ENCODE measurements around the gene TAOK1.

TAOK1 gene

DNA sequence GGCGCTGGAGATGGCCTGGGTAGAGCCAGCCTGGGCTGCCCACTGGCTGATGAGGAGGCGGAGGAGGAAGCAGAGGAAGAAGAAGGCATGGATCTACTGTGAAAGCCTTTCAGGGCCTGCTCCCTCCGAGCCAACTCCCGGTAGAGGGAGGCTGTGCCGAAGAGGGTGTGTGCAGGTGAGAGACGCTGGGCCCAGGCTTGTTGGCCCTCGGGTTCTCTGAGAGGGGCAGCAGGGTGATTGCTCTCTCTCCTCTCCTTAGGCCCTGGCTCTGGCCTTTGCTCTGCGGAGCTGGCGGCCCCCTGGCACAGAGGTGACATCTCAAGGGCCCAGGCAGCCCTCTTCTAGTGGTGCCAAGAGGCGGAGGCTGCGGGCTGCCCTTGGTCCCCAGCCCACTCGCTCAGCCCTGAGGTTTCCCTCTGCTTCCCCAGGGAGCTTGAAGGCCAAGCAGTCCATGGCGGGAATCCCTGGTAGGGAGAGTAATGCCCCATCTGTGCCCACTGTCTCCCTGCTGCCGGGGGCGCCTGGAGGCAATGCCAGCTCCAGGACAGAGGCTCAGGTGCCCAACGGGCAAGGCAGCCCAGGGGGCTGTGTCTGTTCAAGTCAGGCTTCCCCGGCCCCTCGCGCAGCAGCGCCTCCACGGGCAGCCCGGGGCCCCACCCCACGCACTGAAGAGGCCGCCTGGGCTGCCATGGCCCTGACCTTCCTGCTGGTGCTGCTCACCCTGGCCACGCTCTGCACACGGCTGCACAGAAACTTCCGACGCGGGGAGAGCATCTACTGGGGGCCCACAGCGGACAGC lies 181.9 kb downstream of the TAOK1 start:
- DNase-seq: no peak

- no peak for DNase-seq
Observed at GRCh38 chr17:29572691-29573557, 182.8 kb downstream of the TAOK1 start.

- DNase-seq: no peak
Observed at GRCh38 chr17:29573558-29573869, 183.4 kb downstream of the TAOK1 start.

- DNase-seq: no peak
Observed at GRCh38 chr17:29573871-29574731, 183.9 kb downstream of the TAOK1 start.

DNA sequence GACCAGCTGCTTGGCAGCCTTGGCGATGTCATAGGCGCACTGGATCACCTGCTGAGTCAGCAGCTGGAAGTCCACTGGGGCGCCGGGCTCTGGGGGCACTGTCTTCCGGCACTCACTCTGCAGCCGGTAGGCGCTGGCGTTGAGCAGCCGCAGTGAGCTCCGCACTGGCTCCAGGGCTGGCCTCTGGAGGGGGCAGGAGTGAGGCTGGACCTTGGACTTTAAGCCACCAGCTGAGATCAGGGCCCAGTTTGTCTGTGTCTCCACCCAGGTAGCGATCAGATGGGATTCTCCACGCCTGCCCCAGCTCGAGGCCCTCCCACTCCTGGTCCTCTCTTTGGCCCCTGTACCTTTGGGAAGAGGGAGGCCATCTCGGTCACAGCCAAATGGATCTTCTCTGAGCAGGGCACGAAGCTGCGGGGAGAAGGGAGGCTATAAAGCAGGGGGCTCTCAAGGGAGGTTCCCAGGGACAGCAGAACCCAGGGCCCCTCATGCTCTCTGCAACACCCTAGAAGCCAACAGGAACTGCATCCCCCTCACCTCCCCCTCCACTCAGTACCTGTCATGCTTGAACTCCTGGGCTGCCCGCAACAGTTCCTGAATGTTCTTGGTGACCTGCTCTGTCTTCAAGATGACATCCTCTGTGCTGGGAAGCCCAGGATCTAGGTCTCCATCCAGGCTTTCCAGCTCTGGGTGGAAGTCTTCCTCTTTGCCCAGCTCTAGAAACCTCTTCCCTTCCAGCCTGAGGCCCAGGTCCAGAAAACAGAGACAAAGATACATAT lies 184.8 kb downstream of the TAOK1 start:
- no peak for DNase-seq

DNA sequence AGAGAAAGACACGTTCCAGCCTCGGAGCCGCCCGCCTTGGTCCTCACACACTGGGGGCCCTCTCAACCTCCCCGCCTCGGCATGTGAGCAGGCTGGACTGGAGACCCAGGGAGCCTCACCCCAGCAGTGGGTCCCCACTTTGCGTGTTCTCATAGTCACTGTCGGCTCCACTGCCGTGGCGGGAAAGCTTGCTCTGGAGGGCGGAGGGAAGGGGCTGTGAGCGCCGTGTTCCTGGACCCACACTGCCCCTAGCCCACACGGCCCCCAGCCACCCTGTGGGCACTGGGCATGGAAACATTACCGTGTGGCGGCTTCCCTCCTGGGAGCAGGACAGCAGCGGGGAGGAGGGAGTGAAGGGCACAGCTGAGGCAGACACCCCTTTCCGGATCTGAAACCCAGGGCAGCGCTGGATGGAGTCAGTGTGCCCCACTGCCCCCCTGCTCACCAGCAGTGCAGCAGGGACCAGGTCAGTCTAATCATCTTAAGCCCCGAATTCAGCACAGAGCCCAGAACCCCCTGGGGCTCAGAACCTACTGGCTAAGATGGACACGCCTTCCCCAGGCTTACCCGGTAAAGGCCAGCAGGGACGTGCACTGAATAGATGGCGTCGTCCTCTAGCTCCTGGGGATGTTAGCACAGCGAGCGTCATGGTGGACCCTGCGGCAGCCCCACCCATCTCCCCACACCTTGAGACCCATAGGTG lies 185.5 kb downstream of the TAOK1 start:
- no peak for DNase-seq

DNA sequence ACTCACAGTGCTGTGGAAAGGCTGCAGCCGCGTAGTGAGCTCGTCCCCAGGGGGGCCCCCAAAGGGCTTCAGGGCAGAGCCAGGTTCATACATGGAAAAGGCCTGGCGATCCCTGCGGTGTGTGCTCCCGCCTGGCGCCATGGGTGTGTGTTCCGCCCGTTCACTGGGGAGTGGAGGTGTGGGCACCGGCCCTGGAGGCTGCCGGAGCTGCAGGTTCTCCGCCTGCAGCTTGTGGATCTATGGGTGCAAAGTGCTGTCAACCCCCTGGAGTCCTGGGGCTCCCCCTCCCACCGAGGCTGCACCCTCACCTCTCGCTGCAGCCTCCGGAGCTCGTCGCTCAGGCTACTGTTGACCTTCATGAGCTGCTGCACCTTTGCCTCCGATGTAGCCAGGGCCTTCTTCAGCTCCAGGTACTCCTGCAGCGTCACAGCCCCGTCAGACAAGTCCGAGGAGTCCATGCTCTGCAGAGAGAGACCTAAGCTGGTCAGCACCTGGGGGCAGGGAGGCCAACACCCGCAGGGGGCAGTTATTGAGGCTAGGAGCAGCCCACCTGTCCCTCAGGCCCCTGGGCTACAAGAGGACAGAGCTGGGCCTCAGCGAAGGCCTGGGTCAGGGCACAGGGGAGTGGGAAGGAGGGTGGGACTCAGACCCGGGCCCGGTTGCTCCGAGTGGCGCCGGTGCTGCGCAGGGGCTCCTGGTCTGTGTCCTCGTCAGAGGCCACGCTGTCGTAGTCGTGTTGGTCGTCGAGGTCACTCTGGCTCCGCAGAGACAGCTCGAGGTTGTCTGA lies 186.2 kb downstream of the TAOK1 start:
- DNase-seq: no peak

DNA sequence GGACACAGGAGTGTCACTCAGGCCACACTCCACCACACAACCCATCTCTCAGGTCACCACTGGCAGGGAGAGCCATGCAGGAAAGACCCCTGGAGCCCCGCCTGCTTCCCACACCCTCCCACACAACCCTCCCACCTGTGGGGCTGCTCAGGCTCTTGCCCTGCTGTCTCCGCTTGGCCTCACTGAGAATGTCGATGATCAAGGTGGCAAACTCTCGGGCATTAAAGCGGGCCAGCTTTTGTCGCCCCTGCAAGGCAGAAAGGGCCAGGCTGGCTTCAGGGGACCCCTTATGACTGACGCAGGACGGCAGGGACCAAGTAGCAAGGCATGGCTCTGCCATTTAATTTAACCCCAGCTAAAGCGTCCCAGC lies 186.8 kb downstream of the TAOK1 start:
- no peak for DNase-seq

- DNase-seq: no peak
Observed at GRCh38 chr17:29577385-29578211, 187.4 kb downstream of the TAOK1 start.

DNA sequence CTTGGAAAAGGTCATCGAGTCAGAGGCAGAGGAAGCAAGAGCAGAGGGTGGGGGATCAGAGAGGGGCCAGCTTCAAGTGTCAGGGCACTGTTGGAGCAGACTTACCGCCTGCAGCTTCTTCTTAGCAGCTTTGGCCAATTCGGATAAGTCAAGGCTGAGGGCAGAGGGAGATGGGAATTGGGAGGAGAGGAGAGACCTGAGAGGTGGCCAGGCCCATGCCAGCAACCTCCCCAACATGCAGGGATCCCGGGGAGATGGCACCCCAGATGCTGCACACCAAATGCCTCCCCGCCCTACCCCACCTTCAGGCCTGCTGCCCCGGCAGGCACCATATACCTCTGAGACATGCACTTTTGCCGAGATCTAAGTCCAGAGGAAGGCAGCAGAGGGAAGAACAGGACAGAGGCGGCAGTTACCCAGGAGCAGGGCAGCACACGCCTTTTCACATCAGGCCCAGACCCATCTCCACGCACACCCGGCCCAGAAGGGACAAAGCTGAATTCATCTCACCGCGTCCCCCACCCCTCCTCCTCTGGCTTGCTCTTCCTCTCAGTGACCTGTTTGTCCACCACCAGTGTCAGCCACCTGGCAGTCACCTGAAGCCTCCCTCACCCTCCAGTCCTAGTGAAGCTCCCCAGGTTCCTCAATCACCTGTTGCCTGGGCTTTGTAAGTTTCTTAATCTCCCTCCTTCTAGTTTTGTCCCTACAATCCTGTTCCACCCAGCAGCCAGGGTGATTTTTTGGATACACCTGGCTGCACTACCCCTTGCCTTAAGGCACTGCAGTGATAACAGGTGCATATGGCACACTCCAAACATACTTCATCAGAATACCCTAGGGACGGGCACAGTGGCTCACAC lies 188.7 kb downstream of the TAOK1 start:
- no peak for DNase-seq

DNA sequence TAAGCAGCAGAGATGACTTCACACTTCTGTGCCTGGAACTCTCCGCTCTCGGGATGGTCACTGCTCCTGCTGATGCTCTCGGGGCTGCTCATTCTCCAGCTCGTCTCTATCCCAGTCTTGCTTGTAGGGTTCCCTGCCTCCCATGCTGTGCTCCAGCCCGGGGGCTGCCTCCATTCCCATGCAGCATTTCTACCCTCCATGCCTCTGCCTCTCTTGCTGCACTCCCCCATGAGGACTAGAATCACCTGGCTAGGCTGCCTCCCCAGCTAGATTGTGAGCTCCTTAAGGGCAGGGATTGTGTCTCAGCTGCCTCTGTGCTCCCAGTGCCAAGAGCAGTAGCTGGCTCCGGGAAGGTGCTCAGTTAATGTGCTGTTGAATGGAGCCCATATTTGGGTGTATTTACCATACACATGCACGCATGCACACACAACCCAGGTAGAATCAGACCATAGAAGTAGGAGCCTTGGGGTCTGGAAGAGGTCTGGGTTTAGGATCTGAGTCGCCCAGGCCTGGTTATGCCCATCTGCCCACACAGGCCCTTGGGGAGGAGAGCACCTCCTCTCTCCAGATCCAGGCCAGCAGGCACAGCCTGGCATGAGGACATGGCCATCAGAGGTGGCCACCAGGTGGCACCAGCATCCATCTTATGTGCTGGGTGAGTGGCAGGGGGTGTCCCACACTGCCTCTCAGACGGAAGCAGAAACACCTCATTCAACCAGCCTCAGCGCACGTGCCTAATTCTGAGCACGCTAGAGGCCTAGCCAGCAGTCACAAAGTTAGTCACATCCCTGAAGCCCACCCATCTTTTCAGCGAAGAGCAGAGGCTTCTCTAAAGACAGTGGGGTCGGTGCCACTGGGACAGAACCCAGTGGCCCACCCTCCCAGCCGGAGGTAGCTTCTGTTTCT lies 190.0 kb downstream of the TAOK1 start:
- DNase-seq: peak in 1 of 2 experiments; percentile 87

GRCh38 chr17:29581583-29582253 lies 191.6 kb downstream of the TAOK1 start:
- DNase-seq: no peak

- no peak for DNase-seq
Observed at GRCh38 chr17:29582254-29582765, 192.1 kb downstream of the TAOK1 start.

DNA sequence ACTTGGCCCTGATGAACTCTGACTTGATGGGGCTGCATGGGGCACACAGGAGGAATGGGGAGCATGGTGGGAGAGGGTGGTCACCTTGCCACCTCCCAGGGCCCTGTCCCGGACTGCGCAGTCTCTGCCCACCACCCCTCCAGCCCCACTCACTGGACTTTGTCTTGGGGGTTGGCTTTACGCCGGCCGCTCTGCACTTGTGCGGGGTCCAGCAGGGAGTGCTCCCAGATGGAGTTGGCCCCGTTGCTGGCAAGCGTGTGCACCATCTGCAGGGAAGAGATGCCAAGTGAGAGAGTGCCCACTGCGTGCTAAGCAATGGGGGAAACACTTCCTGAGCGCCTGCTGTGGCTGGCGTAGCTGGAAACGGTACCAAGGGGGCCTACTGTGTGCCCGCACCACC lies 192.6 kb downstream of the TAOK1 start:
- DNase-seq: peak in 1 of 2 experiments; percentile 59

GRCh38 chr17:29583324-29584248 lies 193.4 kb downstream of the TAOK1 start:
- no peak for DNase-seq
